WI38 (cell line): ENCODE results near the gene TMEM273.
"Not testable (repeated sequence)": the region's sequence is repeated elsewhere in the genome, so short reads cannot be mapped to it uniquely, and the experiment has no call there.

Source experiments
- H3K4me3 ChIP-seq: 2 replicates; pipeline ENCODE4 v1.5.1; 2011; ENCODE audit warnings: low read depth, mild to moderate bottlenecking, control low read depth, low read length
- CTCF ChIP-seq: IDR thresholded peaks from 2 replicates; pipeline ENCODE4 v1.5.1; 2012; ENCODE audit warnings: low read depth, mild to moderate bottlenecking, control low read depth, low read length

The TMEM273 gene

GRCh38 chr10:49207113-49207512, 18.9 kb upstream of the TMEM273 start:
- TF ChIP-seq CTCF, result no peak
- no peak overlapping the region for H3K4me3 ChIP-seq

- no peak for TF ChIP-seq CTCF
- no peak overlapping the region for H3K4me3 ChIP-seq
Measured at GRCh38 chr10:49205206-49205605, 17.0 kb upstream of the TMEM273 start.

- H3K4me3 ChIP-seq, result no peak overlapping the region
- TF ChIP-seq CTCF, result no peak
Measured at GRCh38 chr10:49204119-49204518, 15.9 kb upstream of the TMEM273 start.

- H3K4me3 ChIP-seq, result no peak overlapping the region
- no peak for TF ChIP-seq CTCF
Measured at GRCh38 chr10:49202266-49202665, 14.1 kb upstream of the TMEM273 start.

DNA sequence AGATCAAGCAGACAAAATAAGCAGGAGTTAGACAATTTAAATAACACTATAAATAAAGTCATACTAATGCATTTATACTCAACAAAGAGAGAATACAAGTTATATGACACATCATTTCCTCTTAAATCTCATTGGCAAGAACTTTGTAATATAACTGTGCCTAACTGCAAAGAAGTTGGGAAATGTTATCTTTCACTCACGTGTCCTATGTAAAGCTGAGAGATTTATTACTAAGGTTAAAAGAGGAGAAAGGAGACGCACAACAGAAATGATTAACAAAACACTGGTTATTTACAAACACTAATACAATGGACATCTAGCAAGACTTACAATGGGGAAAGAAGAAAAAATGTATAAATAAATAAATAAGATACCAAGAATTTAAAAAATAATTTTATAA, 12.7 kb upstream of the TMEM273 start:
- H3K4me3 ChIP-seq, result no peak overlapping the region
- TF ChIP-seq CTCF, result no peak

DNA sequence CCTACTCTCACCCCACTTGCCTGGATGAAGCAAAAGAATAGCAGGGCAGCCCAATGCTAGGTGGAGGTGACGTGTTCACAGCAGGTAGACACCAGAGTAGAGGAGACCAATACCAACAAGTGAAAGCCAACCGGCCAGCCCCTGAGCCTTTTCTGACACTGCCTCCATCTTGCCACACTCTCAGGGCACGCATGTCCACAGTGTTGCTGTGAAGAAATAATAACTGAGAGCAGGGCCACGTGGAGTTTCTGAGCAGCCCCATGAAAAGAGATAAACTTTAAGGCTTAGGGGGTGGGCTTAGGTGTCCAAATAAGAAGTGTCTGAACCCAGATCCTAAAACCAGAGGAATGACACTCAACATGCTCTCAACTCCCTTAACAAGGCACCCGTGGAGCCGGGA, 9.0 kb upstream of the TMEM273 start:
- TF ChIP-seq CTCF, result no peak
- no peak overlapping the region for H3K4me3 ChIP-seq

- H3K4me3 ChIP-seq, result not testable (repeated sequence)
Measured at GRCh38 chr10:49195864-49196263, 7.7 kb upstream of the TMEM273 start.

DNA sequence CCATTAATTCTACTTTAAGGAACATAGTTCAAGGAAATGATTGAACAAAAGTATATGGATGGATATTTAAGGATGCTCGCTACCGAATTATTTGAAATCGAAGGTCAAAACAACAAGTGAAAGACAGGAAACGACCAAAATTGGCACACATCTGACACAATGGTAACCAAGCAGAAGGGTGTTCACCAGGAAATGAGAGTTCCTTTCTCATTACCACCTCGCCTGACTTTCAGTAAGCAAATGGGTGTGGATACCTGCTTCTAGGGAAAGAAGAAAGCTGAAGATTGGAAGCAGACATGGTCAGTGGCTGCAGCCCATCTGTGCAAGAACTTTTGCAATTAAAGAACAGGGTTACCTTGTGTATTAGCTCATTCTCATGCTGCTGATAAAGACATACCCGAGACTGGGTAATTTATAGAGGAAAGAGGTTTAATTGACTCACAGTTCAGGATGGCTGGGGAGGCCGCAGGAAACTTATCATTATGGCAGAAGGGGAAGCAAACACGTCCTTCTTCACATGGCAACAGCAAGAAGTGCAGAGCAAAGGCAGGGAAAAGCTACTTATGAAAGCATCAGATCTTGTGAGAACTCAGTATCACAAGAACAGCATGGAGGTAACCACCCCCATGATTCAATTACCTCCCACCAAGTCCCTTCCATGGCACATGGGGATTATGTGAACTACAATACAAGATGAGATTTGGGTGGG, 6.2 kb upstream of the TMEM273 start:
- no peak overlapping the region for H3K4me3 ChIP-seq
- no peak for TF ChIP-seq CTCF
